ENCODE results near the gene OR11G2. TPM values are rescaled to one million over a fixed set of nuclear protein-coding genes. Genes with fewer than 3 reads are reported as not detected.

Gene OR11G2
- total and polyA plus RNA-seq, 2 of the 8 experiments (the other 6 are each of a cell fraction or from before 2014, with no cell fraction given), result not detected

GRCh38 chr14:20204721-20205120 is 14.0 kb downstream of the OR11G2 start:
- H3K79me1 ChIP-seq (ENCODE audit: low read depth, low read length), result no peaks in the 10 kb centered on the region
- no peaks in the 10 kb centered on the region for H3K36me3 ChIP-seq (ENCODE audit: control insufficient read depth in 2 of 4, insufficient read depth in 4 of 4, low read length in 3 of 4)
- POLR2A ChIA-PET (ENCODE audit: partially characterized antibody), result no interaction called here
- no peak overlapping the region for H3K9ac ChIP-seq (replicated peaks in 1 of 4; ENCODE audit: extremely low read depth in 1 of 4, low read depth in 3 of 4, low read length in 3 of 4)
- CTCF ChIA-PET (ENCODE audit: partially characterized antibody), result no interaction called here
- H2BK120ac ChIP-seq (replicated peaks; ENCODE audit: low read depth, low read length), result no peak overlapping the region
- no peak overlapping the region for H3K23ac ChIP-seq (ENCODE audit: insufficient read length)
- H2BK20ac ChIP-seq (ENCODE audit: low read length), result no peak overlapping the region
- no peak overlapping the region for H2BK15ac ChIP-seq (ENCODE audit: low read length)
- no peaks in the 10 kb centered on the region for H3K23me2 ChIP-seq (ENCODE audit: low read depth, low read length)
- H3K4me1 ChIP-seq (replicated peaks in 1 of 4; ENCODE audit: control insufficient read depth in 3 of 4, insufficient read depth in 4 of 4, low read length in 3 of 4), result no peaks in the 10 kb centered on the region
- H3K18ac ChIP-seq (ENCODE audit: extremely low read depth, low read length), result no peak overlapping the region
- no peak overlapping the region for H3K27ac ChIP-seq (ENCODE audit: low read depth, low read length)
- 65% methylated on average over 3 of the region's 3 CpGs; no CpG with 5 or more reads in 1 of the 2 experiments for WGBS, 2 experiments (ENCODE audit: extremely low coverage in 1 of 2, insufficient coverage in 1 of 2, insufficient read length in 1 of 2, insufficient replicate concordance in 2 of 2, low coverage in 1 of 2, low lambda C conversion rate in 2 of 2, missing lambda C conversion rate in 1 of 2)
- H4K20me1 ChIP-seq (replicated peaks in 1 of 2; ENCODE audit: control insufficient read depth in 1 of 2, insufficient read depth in 2 of 2, low read length in 2 of 2), result no peaks in the 10 kb centered on the region
- H2BK12ac ChIP-seq (ENCODE audit: low read depth, low read length), result no peak overlapping the region
- no peak overlapping the region for H4K91ac ChIP-seq (replicated peaks; ENCODE audit: insufficient read length, low read length)
- FAIRE-seq (no peak), DNase-seq (ENCODE audit: low read depth in 1 of 2, low spot score in 2 of 2) (no peak)
- TF ChIP-seq SIN3A (conservative IDR thresholded peaks at IDR 0.05 in 1 of 2, IDR thresholded peaks at IDR 0.05 in 1 of 2; ENCODE audit: low read depth in 1 of 2, low read length in 2 of 2) (no peak), TAF7 (optimal IDR thresholded peaks at IDR 0.05; ENCODE audit: borderline replicate concordance, low read depth, low read length) (no peak), FOSL1 (IDR thresholded peaks at IDR 0.05; ENCODE audit: insufficient read depth, low read depth, low read length) (no peak), TBP (IDR thresholded peaks at IDR 0.05; ENCODE audit: low read depth, low read length) (no peak), BACH1 (IDR thresholded peaks at IDR 0.05; ENCODE audit: low read length) (no peak), GABPA (IDR thresholded peaks at IDR 0.05; ENCODE audit: borderline replicate concordance, insufficient read depth, low read length) (no peak), RBBP5 (IDR thresholded peaks at IDR 0.05; ENCODE audit: borderline replicate concordance, low read depth, low read length) (no peak), POLR2A (IDR thresholded peaks at IDR 0.05; ENCODE audit: control extremely low read depth in 1 of 2, low read depth in 2 of 2, low read length in 2 of 2) (no peak), MAFK (IDR thresholded peaks at IDR 0.05; ENCODE audit: low read depth, low read length) (no peak)
- H3K79me2 ChIP-seq (ENCODE audit: control insufficient read depth in 1 of 2, insufficient read depth in 2 of 2, low read length in 2 of 2), result no peaks in the 10 kb centered on the region
- H3K56ac ChIP-seq (replicated peaks; ENCODE audit: insufficient read length, low read depth, low read length), result no peak overlapping the region
- no peak overlapping the region for H3K4me2 ChIP-seq (ENCODE audit: insufficient read depth in 1 of 2, low read depth in 2 of 2, low read length in 2 of 2)
- no peaks in the 10 kb centered on the region for H3K27me3 ChIP-seq (replicated peaks in 1 of 4; ENCODE audit: control insufficient read depth in 3 of 4, extremely low read depth in 1 of 4, insufficient read depth in 3 of 4, low read length in 3 of 4)
- peaks cover 31 to 59% of the 10 kb centered on the region in 2 experiments for H3K9me3 ChIP-seq (ENCODE audit: insufficient read depth in 2 of 2, low read depth in 1 of 2, low read length in 1 of 2)
- H4K5ac ChIP-seq (ENCODE audit: insufficient read length, low read depth, low read length), result no peak overlapping the region
- no peak overlapping the region for H3K4ac ChIP-seq (replicated peaks; ENCODE audit: insufficient read length, low read depth, low read length)
- no peak overlapping the region for H3K4me3 ChIP-seq (ENCODE audit: extremely low read depth in 1 of 4, insufficient read depth in 2 of 4, low read depth in 3 of 4, low read length in 4 of 4)
- H2AK5ac ChIP-seq (ENCODE audit: low read depth, low read length), result no peak overlapping the region
- H2AFZ ChIP-seq (ENCODE audit: low read length), result no peak overlapping the region
- no peak overlapping the region for H3K14ac ChIP-seq (ENCODE audit: insufficient read length)
- no peak overlapping the region for H4K8ac ChIP-seq (ENCODE audit: extremely low read depth, insufficient read depth, low read length)
- no peak overlapping the region for H2BK5ac ChIP-seq (ENCODE audit: low read depth, low read length)
